NCI-H510A treated with DMSO at 0.1 percent for 48 hours (cell line): ENCODE measurements around the gene TRIM67.

Experiments
- DNase-seq: peaks from one replicate; lab custom pipeline; 2025; lab: John Stamatoyannopoulos, UW

TRIM67 gene

GRCh38 chr1:231233735-231234417 is 72.0 kb downstream of the TRIM67 start:
- no peak for DNase-seq

- no peak for DNase-seq
These were observed 72.6 kb downstream of the TRIM67 start for GRCh38 chr1:231234506-231234905.

GRCh38 chr1:231235526-231236207 is 73.8 kb downstream of the TRIM67 start:
- DNase-seq = no peak

GRCh38 chr1:231236208-231236591 is 74.3 kb downstream of the TRIM67 start:
- no peak for DNase-seq

GRCh38 chr1:231236938-231237337 is 75.1 kb downstream of the TRIM67 start:
- no peak for DNase-seq

- no peak for DNase-seq
These were observed 76.4 kb downstream of the TRIM67 start for GRCh38 chr1:231238298-231238697.

- DNase-seq = no peak
These were observed 78.6 kb downstream of the TRIM67 start for GRCh38 chr1:231240531-231240882.

GRCh38 chr1:231240883-231241735 is 79.3 kb downstream of the TRIM67 start, which contains the start of gene GNPAT:
TSS of gene GNPAT (plus strand) at chr1:231241212. CDS start at chr1:231241379, 167 bp downstream.
- DNase-seq = peak; percentile 86

GRCh38 chr1:231241750-231242149 is 79.9 kb downstream of the TRIM67 start:
- DNase-seq = peak; percentile 16

GRCh38 chr1:231242516-231243198 is 80.8 kb downstream of the TRIM67 start:
- no peak for DNase-seq

GRCh38 chr1:231248778-231249177 is 86.9 kb downstream of the TRIM67 start:
- DNase-seq = peak; percentile 62

GRCh38 chr1:231252336-231252735 is 90.5 kb downstream of the TRIM67 start:
- no peak for DNase-seq

- no peak for DNase-seq
These were observed 98.5 kb downstream of the TRIM67 start for GRCh38 chr1:231260351-231260750.

- no peak for DNase-seq
These were observed 102.8 kb downstream of the TRIM67 start for GRCh38 chr1:231264642-231265041.

- DNase-seq = no peak
These were observed 103.5 kb downstream of the TRIM67 start for GRCh38 chr1:231265379-231265778.

- DNase-seq = no peak
These were observed 105.0 kb downstream of the TRIM67 start for GRCh38 chr1:231266811-231267322.
